ENCODE data around the gene PTPRE.

Gene PTPRE

DNA sequence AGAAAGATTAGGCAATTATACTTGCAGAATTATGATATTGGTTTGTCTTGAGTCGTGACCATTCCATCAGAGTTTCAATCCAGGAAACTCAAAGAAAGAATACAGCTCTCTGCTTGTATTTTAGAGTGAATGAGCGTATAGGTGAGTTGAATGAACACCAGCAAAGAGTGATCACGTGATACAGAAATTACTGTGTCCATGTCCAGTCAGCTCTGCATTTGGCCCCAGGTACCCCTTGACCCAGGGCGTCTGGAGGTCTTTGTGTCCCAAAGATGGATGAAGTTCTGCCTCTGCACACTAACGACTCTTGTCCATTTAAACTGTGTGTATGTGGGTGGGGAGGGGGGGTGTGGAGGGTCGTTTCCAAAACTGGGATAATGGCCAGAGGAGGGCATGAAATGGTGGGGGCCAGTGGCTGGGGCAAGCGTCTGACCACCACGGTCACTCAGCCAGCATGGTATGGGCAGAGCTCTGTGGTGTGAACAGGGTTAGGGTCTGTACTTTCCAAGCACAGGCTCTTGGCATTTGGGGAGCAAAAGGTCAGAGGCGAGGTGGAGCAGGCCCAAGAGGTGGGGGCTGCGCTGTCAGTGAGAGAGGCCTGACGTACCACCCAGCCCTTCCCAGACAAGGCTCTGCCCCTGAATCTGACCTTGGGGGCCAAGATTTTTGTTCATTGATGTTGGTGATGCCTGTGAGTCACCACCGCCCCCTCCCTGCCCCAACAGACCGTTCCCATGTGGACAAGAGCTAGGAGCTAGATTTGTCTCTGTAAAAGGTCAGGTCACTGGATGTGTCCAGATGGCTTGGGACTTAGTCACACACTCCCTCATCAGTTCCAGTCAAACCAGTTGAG is 1.4 kb downstream of the PTPRE start:
- DNase-seq (ENCODE audit: low spot score), result no peak

DNA sequence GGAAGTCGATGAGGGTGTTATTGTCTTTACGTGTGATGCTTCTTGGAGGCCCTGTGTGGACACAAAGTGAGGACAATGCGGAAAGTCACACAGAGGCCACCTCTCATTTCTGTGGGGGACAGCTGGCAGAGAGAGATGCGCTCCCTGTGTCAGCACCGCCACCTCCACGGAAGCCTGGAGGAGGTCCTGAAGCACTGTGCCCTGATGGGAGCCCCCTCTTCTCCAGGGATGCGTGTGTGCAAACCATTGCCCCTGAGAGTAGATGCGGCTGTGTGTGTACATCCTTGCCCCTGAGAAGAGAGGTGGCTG is 2.0 kb downstream of the PTPRE start:
- no peak for DNase-seq (ENCODE audit: low spot score)

DNA sequence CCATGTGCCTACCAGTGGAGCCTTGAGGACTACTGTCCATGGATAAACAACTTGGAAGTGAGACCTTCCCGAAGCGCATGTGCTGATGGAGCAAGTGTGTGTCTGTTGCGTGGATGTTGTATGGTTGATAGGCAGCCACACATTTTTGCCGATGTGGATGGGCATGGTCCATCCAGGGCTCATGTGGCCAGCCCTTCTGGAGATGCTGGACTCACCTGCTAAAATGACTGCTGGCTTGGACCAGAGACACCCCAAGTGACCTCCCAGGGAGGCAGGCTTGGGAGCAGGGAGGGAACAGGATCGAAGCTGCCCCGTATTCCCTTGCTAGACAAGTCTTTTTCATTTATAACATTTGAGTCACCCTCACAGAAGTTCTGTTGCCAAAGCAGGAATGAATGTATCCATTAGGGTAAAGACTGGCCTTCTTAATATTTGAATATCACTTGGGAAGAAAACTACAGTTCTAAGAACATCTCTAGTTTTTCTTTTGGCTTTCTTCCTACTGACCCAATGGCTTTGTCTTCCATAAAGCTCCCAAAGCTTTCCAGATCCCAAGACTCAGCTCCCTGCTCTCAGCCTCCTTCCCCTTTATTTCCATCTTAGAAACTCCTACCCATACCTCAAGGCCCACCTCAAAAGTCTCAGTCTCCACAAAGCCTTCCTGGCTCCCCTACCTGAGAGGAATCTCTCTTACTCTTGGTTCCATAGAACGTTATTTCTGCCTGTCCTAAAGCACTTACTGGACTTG is 3.0 kb downstream of the PTPRE start:
- no peak for DNase-seq (ENCODE audit: low spot score)

DNA sequence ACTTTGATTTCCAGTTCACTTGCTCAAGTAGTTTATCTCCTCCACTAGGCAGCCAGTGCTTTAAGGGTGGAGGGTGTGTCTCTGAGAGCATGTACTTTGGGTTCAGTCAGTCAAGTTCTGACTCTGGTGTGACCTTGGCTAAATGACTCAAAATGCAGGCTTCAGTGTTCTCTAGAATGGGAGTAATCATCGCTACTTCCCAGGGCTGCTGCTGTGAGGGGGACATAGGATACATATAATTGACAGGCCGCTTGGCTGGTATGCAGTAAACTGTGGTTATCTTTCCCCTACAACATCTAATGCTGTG is 3.5 kb downstream of the PTPRE start:
- no peak for DNase-seq (ENCODE audit: low spot score)

DNA sequence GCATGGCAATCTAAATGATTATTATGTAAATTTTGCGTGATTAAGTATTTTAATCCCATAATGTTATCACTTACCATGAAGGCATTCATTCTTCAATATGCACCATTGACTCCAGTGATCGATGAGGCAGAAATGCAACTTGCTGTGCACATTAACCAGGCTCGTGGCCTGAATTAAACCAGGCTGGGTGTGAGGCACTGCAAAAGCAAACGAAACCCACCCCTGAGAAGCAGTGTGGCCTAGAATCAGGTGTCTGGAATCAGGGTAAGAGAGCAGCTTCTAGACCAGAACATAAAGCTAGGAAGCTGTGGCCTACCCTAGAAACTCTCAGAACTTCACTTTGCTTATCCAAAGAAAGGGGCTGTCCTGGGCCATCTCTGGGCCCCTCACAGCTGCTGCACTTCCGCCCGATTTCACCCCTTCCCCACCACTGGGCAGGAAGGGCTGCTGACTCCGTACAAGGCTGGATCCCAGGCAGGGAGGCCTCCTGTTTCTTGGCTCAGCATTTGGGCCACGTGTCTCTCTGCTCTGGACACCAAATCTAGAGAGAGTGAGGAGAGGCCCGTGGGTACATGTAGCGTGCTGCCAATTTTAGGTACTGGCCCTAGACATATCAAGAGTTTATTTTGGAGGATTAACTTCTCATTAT is 4.4 kb downstream of the PTPRE start:
- DNase-seq (ENCODE audit: low spot score), result no peak

DNA sequence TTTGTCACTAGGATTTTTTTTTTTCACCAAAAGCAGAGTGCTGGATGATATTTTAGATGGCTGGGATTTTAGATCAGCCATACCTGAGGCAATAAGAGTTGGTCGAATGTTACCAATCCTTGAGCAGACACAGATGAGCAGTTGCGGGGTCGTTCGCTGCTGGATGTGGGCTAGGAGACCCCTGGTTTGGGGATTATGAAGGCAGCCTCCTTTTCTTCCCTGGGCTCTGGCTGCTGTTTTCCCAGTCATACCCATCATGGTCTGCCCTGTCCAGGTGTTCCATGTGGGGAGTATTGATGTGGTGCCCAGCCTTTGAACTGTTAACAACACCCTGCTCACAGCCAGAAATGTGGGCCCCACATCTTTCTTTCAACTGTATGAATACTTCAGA is 5.0 kb downstream of the PTPRE start:
- DNase-seq (ENCODE audit: low spot score), result no peak

DNA sequence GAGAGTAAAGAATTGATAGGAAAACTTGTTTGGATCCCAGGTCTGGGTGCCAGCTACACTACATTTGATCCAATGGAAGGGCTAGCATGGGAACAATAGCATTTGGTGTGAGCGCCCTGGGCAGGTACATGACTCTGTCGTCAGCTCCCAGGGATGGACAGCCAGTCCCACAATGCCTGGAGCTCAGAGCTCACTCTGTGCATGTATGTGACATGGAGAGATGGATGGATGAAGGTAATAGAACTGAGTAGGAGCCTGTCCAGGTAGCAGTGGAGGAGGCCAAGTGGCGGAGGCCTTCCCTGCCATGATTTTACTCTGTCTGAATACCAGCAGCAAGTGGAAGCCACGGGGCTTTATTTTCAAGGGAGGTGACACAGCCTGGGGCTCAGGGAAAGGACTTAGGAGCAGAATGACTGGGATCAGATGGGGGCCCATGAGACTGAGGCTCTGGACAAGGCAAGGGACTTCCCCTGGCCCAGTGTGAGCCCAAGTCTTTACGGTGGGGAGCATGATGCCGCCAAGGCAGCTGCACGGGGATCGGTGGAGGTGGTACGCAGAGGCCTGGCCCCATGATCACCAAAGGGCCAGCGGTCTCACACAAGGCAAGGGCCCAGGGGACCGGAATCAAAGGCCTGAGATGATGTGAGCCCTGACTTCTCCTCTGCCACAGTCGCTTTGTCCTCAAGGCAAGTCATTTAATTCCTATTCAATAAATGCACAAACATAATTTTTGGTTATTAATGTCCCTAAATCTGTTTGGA is 5.9 kb downstream of the PTPRE start:
- DNase-seq (ENCODE audit: low spot score), result no peak

DNA sequence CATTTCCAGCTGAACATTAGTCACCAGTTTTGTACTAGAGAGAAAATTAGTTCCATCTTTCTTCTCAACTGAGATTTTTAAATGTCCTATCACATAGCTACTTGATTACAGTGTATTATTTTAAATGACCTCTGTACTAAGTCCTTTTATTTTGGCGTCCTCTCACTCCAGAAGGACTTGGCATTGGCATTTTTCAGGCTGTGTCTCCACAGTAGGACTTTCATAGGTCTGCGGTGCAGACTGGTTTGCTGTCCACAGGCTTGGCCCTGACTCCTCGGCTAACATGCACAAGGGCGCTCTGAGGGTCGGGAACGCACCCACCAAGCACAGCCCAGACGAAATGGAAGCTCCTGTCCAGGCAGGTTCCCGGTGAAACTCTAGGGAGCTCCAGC is 6.5 kb downstream of the PTPRE start:
- no peak for DNase-seq (ENCODE audit: low spot score)

DNA sequence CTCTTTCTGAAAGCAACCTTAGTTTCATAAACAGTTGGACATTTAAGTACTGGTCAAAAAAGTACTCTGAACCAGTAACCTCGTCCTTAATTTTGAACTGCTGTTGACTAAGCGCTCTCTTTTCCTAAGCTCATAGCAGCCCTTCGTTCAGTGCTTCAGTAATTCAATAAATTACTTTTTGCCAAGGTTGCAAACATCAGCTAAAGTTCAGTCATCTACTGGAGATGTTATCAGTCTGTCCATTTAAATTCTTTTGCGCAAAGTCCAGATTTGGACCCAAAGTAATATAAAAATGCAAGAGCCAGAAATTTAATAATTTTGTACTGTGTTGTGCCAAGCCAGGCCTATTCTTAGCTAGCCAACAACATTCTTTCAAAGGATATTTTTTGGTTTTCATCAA is 8.4 kb downstream of the PTPRE start:
- no peak for DNase-seq (ENCODE audit: low spot score)

DNA sequence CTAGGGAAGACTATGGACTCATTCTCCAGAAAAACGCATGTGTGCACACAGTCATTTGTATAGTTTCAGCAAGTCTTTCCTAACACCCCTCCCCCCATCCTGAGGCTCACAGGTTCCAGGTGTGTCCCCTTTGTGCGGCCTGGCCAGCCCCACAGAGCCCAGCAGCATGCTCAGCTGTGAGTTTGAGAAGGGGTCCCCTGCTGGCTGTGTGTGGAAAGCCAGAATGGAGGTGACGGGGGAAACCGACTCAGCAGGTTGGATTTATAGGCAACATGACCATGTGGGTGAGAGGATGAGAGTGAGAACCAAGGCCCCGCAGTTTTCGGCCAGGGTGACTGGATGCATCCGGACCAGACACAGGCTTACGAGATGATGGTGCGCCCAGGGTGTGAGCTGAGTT is 9.9 kb downstream of the PTPRE start:
- DNase-seq (ENCODE audit: low spot score), result no peak

DNA sequence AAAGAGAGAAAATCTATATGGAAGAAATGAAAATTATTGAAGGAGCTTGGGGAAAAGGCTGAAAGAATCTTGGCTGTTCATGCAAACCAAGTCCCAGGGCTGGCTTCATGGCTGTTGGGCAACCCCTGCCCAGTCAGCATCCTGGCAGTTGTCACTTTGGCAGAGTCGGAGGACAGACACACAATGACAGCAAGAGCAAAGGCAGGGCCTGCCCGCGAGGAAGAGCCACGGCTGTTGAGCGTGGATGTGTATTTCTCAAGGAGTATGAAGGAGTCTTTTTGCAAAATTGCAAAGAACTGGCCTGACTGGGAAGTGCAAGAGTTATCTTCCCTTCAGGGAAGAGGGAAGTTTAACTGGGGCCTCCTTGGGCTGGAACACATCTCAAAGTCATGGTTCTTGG is 11.7 kb downstream of the PTPRE start:
- DNase-seq (ENCODE audit: low spot score), result no peak

DNA sequence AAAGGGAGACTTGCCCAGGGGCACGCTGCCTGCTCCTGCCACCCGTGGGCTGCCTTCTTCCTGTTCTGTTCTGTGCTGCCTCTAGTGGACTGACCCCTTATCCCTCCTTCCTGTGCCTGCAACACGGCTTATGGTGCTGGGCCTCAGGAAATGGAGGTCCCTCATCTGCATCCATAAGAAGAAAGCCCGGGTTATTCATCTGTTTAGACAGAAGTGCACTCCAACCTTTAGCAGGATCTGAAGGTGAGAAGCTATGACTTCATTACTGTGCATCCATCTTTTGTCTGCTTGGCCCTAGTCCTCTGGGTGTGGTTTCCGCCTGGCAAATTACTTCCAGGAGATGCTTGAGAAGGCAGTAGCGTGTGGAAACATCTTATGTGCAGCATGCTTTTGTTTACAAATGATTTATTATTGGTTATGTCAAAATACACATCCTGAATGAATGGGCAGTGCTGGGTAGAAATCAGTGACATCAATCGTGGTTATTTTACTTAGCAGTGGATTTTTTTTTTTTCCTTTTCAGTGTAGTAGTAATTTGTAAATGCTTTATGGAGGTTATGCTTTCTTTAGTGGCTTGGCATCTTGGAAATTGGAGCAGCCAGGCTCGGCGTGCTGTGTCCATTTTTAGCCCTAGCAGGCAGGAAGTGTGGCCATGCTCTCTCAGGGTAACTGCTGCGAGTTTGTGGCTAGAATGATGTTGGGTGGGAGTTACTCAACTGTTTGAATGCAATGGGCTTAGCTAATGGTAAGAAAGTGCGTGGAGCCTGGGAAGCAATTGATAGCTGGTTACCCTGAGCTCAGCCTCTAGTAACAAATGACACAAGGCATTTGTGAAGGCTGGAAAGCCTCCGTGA is 12.7 kb downstream of the PTPRE start:
- no peak for DNase-seq (ENCODE audit: low spot score)

DNA sequence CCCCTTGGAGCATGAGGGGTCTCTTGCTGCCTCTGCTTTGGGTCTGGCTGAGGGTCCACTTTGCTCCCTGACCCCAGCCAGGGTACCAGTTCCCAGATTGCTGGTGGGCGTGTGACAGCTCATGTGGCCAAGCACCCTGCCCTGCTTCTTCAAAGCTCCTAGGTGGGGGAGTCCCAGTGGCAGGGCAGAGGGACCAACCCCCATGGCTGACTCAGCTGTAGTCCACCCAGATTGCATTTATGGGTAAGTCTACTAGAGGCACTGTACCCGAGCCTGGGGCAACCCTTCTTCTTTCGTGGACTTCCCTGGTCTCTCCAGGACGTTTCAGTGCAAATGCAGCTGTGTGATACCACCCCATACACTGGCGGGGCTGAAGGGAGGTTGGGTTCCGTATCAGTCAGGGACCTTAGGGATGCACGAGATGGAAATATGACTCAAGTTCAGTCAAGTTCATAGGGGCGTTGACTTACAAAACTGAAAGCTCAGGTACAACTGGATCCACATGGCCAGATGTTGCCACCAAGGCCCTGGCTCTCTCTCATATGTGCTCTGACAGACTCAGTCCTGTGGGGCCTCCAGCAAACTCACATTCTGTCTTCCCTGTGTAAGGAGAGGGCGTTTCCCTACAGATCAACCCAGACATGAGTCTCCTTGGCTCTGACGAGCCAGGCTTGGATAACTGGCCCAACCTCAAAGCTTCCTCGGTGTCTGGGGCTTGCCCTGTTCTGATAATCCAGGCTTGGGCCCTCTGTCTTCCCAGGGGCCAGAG is 13.6 kb downstream of the PTPRE start:
- DNase-seq (ENCODE audit: low spot score), result no peak

DNA sequence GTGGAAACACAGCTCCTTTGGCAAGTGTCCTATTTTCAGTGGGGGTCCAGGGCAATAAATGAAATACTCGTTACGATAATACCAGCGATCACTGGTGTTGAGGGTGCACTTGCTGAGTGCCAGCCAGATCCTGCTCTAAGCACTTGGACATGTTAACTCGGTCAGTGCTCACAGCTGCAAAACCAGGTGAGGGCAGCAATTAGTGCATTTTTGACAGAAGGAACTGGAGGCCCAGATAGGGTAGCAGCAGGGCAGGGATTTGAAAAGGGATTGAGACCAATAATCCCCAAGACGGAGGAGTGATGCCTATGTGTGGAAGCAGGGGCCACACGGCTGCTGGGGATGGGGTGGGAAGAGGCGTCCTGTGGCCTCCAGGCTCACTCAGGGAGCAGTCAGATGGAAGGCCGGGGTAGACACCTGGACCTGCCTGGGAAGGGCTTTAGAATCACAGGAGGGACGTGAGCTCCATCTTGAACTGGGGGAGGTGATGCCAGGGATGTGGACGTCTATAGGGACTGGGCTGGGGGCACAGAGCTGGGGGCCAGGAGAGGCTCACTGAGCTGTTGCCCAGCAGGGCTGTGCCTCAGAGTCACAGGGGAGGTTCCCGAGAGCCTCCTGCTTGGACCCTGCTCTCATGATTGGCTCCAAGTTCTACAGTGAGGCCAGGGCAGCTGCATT is 14.3 kb downstream of the PTPRE start:
- DNase-seq (ENCODE audit: low spot score), result no peak

DNA sequence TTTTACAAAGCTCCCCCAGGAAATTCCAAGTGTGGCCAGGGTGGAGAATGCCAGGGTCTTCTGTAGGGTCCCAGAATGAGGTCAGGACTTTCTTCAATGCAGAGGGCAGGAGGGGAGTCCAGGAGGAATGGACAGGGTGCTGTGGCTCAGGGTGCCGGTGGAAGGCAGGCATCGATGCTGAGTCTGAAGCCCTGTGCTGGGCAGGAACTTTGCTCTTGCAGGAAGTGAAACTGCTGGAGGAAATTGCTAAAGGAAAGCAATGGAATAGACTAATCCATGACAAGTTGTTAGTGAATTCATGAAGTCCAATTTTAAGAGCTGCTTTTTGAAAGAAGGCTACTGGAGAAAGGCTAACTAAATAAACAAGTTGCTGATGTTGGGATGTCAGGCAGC is 14.8 kb downstream of the PTPRE start:
- DNase-seq (ENCODE audit: low spot score), result no peak

DNA sequence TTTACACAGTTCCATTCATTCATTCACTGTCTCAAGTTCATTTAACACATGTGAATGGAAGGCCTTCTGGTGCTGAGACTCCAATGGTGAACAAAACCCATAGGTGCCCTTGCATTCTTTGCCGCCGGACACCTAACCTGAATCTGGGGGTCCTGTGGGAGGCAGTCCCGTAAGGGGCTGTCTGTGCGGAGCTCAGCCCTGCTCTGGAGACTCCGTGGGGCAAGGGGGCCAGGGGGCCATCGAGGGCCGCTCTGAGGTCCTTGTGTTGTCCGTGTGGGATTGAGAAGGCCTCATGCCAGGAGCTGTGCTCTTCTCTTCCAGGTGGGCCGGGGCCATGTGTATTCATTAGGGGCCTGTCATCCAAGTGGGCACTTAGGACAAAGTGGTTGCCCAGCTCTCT is 15.3 kb downstream of the PTPRE start:
- DNase-seq (ENCODE audit: low spot score), result no peak

DNA sequence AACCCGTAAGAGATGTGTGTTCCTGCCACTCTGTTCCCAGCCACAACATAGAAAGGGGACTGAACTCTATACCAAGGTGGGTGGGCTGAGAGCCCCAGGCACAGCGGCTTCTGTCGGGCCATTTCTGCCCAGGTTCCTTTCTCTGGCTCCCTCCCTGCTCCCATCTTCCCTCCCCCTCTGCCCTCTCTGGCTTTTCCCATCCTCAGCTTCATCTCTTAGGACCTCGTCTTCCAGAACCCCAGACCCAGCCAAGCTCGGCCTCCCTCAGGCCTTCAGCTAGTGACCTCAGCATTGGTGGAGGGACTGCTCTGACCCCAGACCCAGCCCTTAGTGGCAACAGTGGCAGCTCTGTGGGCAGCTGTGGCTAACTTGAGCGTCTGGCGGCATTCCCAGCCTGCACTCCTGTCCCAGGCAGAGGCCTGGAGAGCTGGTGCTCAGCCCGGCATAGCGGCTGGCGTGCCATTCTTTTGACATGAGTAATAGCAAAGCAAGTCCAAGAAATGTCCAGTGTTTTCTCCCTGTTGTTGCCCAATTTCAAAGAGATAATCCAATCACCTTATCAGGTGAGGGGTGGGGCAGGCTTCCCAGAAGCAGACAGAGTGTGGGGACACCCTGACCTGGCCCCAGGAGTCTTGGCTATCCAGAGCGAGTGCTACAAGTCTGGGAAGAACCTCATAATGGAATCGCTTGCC is 15.9 kb downstream of the PTPRE start:
- no peak for DNase-seq (ENCODE audit: low spot score)

DNA sequence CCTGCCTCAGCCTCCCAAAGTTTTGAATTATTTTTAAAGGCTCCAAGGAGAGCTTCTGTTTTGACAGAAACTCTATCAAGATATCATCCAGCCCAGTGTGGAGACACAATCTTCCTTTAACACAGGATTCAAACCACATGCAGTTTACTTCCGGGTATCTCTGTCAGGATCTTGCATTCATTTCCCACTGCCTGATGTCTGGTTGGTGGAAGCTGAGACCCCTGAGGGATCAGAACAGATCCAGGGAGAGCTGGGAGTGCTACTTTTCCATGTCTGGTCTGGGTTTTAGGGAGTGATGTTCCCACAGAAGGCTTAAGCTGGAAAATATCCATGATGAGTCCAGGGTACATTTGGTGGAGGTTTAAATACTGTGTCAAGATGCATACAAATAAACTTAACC is 16.7 kb downstream of the PTPRE start:
- no peak for DNase-seq (ENCODE audit: low spot score)

DNA sequence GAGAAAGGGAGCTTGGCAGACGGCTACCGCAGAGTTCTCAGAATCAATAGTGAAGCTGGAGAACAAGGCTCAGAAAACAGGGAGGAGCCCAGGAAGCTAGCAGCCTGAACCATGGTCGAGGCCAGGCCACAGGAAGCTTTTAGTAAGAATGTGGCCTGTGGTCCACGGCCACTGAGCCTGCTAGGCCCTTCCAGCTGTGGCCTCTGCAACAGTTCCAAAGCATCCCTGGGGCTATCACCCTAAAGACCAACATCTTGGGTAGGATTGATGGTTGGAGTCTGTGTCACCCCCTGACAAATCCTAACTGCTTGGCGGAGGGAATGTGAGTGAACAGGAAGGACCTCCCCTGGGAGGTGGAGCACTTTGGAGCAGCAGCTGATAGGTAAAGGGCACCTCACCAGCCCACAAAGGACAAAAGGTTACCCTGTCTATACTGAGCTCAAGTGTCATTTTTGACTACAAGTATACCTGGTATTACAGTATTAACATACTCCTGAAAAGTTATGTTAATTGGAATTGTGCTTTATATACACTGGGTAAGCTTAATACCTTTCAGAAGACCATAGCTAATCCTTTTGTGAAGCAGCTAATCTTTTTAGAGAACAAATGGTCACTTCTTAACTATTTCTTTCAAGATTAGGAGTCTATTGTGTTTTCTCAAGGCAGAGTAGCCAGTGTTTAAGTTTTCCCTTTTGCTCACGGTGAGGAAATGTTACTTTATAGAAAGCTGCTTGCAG is 18.7 kb downstream of the PTPRE start:
- no peak for DNase-seq (ENCODE audit: low spot score)

Data from hematopoietic multipotent progenitor cell treated with erythropoietin and hydrocortisone succinate and interleukin-3 and kit ligand, for 17 days (in vitro differentiated cells).